Fibroblast of mammary gland (primary cell): ENCODE data around the gene SDHA.
"Not testable (repeated sequence)": the region's sequence is repeated elsewhere in the genome, so short reads cannot be mapped to it uniquely, and the experiment has no call there.

ENCODE experiments used
- DNase-seq: peaks from one replicate; pipeline ENCODE4 v3.0.0-alpha.2; 2010; ENCODE audit warnings: low read depth
- H3K4me3 ChIP-seq: 2 replicates; pipeline ENCODE4 v1.5.1; 2011; ENCODE audit warnings: low read depth, mild to moderate bottlenecking, low read length, moderate library complexity; ENCODE audit not compliant: control insufficient read depth
- CTCF ChIP-seq: conservative IDR thresholded peaks from 2 replicates; pipeline ENCODE4 v1.5.1; 2011; ENCODE audit warnings: low read depth, low read length, inconsistent platforms; ENCODE audit not compliant: control insufficient read depth, insufficient read depth

Gene SDHA

GRCh38 chr5:285991-286557, 68.0 kb downstream of the SDHA start:
- no peak overlapping the region for H3K4me3 ChIP-seq
- no peak for DNase-seq
- TF ChIP-seq CTCF, result no peak

- H3K4me3 ChIP-seq, DNase-seq: not testable (repeated sequence)
These were observed 72.1 kb downstream of the SDHA start for GRCh38 chr5:290200-290599.

GRCh38 chr5:291345-291744, 73.2 kb downstream of the SDHA start:
- DNase-seq, result peak; percentile 57
- not testable (repeated sequence) for H3K4me3 ChIP-seq

GRCh38 chr5:294788-295187, 76.7 kb downstream of the SDHA start:
- not testable (repeated sequence) for DNase-seq, H3K4me3 ChIP-seq

- not testable (repeated sequence) for H3K4me3 ChIP-seq, DNase-seq
These were observed 78.1 kb downstream of the SDHA start for GRCh38 chr5:296207-296606.

- peak; percentile 87 for DNase-seq
- H3K4me3 ChIP-seq, result not testable (repeated sequence)
These were observed 78.8 kb downstream of the SDHA start for GRCh38 chr5:296954-297353.

GRCh38 chr5:297448-297847, 79.3 kb downstream of the SDHA start:
- not testable (repeated sequence) for H3K4me3 ChIP-seq, DNase-seq

- not testable (repeated sequence) for DNase-seq, H3K4me3 ChIP-seq
These were observed 80.0 kb downstream of the SDHA start for GRCh38 chr5:297991-298736.

- TF ChIP-seq CTCF, result no peak
- DNase-seq, result no peak
- H3K4me3 ChIP-seq, result no peak overlapping the region
These were observed 80.6 kb downstream of the SDHA start for GRCh38 chr5:298737-299125.

GRCh38 chr5:299921-300320, 81.8 kb downstream of the SDHA start:
- H3K4me3 ChIP-seq, DNase-seq: not testable (repeated sequence)

- not testable (repeated sequence) for H3K4me3 ChIP-seq, DNase-seq
These were observed 82.7 kb downstream of the SDHA start for GRCh38 chr5:300691-301435.

GRCh38 chr5:302416-302815, 84.3 kb downstream of the SDHA start:
- H3K4me3 ChIP-seq, DNase-seq: not testable (repeated sequence)
